Measurements from ENCODE around the gene VIT. TPM values are rescaled to one million over a fixed set of nuclear protein-coding genes. Genes with fewer than 3 reads are reported as not detected.

The VIT gene
- total RNA-seq, 1 donor from 2014 or later = 4.2 TPM

- no peak for TF ChIP-seq CTCF (IDR thresholded peaks at IDR 0.05)
- DNase-seq (no peak), ATAC-seq (no peak)
- H3K27ac ChIP-seq = no peak overlapping the region
- H3K4me3 ChIP-seq = no peak overlapping the region
- no peaks in the 10 kb centered on the region for H3K9me3 ChIP-seq
- no peaks in the 10 kb centered on the region for H3K36me3 ChIP-seq
- no peaks in the 10 kb centered on the region for H3K4me1 ChIP-seq
- intact Hi-C loops (cut with DNase I) = no loop called here
- H3K27me3 ChIP-seq (ENCODE audit: low read depth) = peaks cover 8% of the 10 kb centered on the region
Measured at GRCh38 chr2:36753706-36754221, 57.3 kb downstream of the VIT start.

GRCh38 chr2:36754578-36754977 is 58.1 kb downstream of the VIT start:
- H3K36me3 ChIP-seq = no peaks in the 10 kb centered on the region
- no peak for ATAC-seq
- no peak overlapping the region for H3K27ac ChIP-seq
- TF ChIP-seq CTCF (IDR thresholded peaks at IDR 0.05) = no peak
- H3K4me1 ChIP-seq = no peaks in the 10 kb centered on the region
- H3K4me3 ChIP-seq = no peak overlapping the region
- intact Hi-C loops (cut with DNase I) = no loop called here
- H3K9me3 ChIP-seq = no peaks in the 10 kb centered on the region
- peaks cover 8% of the 10 kb centered on the region for H3K27me3 ChIP-seq (ENCODE audit: low read depth)
- DNase-seq = no peak

GRCh38 chr2:36756438-36756837 is 59.9 kb downstream of the VIT start:
- peaks cover 8% of the 10 kb centered on the region for H3K27me3 ChIP-seq (ENCODE audit: low read depth)
- intact Hi-C loops (cut with DNase I) = no loop called here
- H3K9me3 ChIP-seq = no peaks in the 10 kb centered on the region
- no peaks in the 10 kb centered on the region for H3K4me1 ChIP-seq
- no peak for ATAC-seq
- DNase-seq = no peak
- H3K4me3 ChIP-seq = no peak overlapping the region
- no peaks in the 10 kb centered on the region for H3K36me3 ChIP-seq
- no peak for TF ChIP-seq CTCF (IDR thresholded peaks at IDR 0.05)
- no peak overlapping the region for H3K27ac ChIP-seq

GRCh38 chr2:36762764-36763490 is 66.4 kb downstream of the VIT start:
- Histone ChIP-seq H3K36me3 (no peaks in the 10 kb centered on the region), H3K27ac (no peak overlapping the region), H3K4me1 (no peaks in the 10 kb centered on the region), H3K4me3 (no peak overlapping the region), H3K9me3 (no peaks in the 10 kb centered on the region), H3K27me3 (ENCODE audit: low read depth) (no peaks in the 10 kb centered on the region)
- no peak for TF ChIP-seq CTCF (IDR thresholded peaks at IDR 0.05)
- ATAC-seq (no peak), DNase-seq (no peak)
- intact Hi-C loops (cut with DNase I) = no loop called here

- H3K27ac ChIP-seq = no peak overlapping the region
- H3K4me1 ChIP-seq = no peaks in the 10 kb centered on the region
- intact Hi-C loops (cut with DNase I) = no loop called here
- no peaks in the 10 kb centered on the region for H3K9me3 ChIP-seq
- no peak for ATAC-seq
- H3K4me3 ChIP-seq = no peak overlapping the region
- DNase-seq = no peak
- no peak for TF ChIP-seq CTCF (IDR thresholded peaks at IDR 0.05)
- no peaks in the 10 kb centered on the region for H3K27me3 ChIP-seq (ENCODE audit: low read depth)
- no peaks in the 10 kb centered on the region for H3K36me3 ChIP-seq
Measured at GRCh38 chr2:36769106-36769505, 72.6 kb downstream of the VIT start.
